T-helper 17 cell (primary cell): ENCODE data around the gene PAQR5. TPM values are rescaled to one million over a fixed set of nuclear protein-coding genes. Genes with fewer than 3 reads are reported as not detected.
"Not testable (repeated sequence)": the region's sequence is repeated elsewhere in the genome, so short reads cannot be mapped to it uniquely, and the experiment has no call there.

Source experiments
- ATAC-seq: fragments of 150-1000 bp; cut with Tn5 transposase; 2 replicates; pipeline ENCODE4 v1.10.0; 2021; ENCODE audit warnings: mild to moderate bottlenecking, moderate library complexity
- DNase-seq, 3 donors: peaks; one replicate each; pipeline versions ENCODE4 v3.0.0 to v3.0.0-alpha.2; 2020 to 2021
- H3K9me3 ChIP-seq: one replicate; pipeline ENCODE4 v1.7.0; 2013; ENCODE audit warnings: low read length, mild to moderate bottlenecking; ENCODE audit not compliant: control insufficient read depth, poor library complexity, severe bottlenecking
- H3K27ac Mint-ChIP-seq: one replicate; pipeline ENCODE4 v1.8.0; 2022; ENCODE audit warnings: mild to moderate bottlenecking, moderate library complexity, mixed read lengths
- H3K27me3 Mint-ChIP-seq: one replicate; pipeline ENCODE4 v1.8.0; 2022; ENCODE audit warnings: mixed read lengths
- H3K36me3 Mint-ChIP-seq: one replicate; pipeline ENCODE4 v1.8.0; 2022; ENCODE audit warnings: low read depth, mixed read lengths
- H3K4me1 Mint-ChIP-seq: one replicate; pipeline ENCODE4 v1.8.0; 2022; ENCODE audit warnings: mild to moderate bottlenecking, mixed read lengths
- H3K4me3 Mint-ChIP-seq: one replicate; pipeline ENCODE4 v1.8.0; 2022; ENCODE audit warnings: mild to moderate bottlenecking, moderate library complexity, mixed read lengths
- total RNA-seq, 4 donors: library from RNA in 2 of 4; stranded (reverse) in 2 of 4; gene quantifications; one replicate each; pipeline ENCODE4 v1.2.3 and lab custom pipeline; 2022 to 2026

Gene PAQR5
- total RNA-seq, 2 donors from 2014 or later, result not detected

DNA sequence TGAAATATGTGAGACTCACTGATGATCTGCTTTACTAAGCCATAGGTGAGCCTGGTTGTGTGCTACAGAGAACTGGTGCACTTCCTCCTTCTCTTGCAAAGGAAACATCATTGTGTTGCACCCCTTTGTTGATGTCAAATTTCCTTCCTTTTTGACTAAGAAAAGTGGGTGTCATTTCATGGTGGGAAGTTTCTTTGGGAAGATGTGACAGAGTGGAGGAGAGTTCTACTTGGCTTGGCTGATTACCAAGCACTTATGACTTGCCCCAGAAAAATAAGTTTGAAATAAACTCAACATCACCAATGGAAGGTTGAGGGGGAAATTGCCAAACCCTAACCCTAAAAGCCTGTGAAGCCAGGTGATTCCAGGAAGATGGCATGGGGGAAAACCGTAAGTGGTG is 61.9 kb downstream of the PAQR5 start:
- Mint-ChIP-seq H3K4me3 (no peak overlapping the region), H3K4me1 (no peaks in the 10 kb centered on the region), H3K27ac (no peak overlapping the region), H3K27me3 (peaks cover 19% of the 10 kb centered on the region), H3K36me3 (no peaks in the 10 kb centered on the region)
- H3K9me3 ChIP-seq, result no peaks in the 10 kb centered on the region
- DNase-seq, result no peak
- no peak for ATAC-seq

DNA sequence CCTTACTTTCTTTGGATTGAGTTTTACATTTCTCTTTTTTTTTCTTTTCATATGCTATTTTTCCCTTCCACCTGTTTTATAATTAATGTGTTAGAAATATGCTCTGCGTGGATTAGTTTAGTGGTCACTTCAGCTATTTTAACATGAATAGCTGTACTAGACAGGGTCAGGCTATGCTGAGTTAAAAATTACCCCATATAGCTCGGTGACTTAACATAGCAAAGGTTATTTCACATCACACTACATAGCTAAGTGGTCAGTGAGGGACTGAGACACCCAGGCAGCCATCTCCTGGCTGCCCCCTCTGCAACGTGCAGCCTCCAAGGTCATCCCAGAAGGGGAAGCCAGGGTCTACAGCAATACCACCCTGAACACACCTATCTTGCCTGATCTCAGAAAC is 68.5 kb downstream of the PAQR5 start:
- Mint-ChIP-seq H3K36me3 (no peaks in the 10 kb centered on the region), H3K4me3 (no peak overlapping the region), H3K27me3 (peaks cover 16% of the 10 kb centered on the region), H3K4me1 (no peaks in the 10 kb centered on the region), H3K27ac (no peak overlapping the region)
- no peaks in the 10 kb centered on the region for H3K9me3 ChIP-seq
- no peak for DNase-seq
- no peak for ATAC-seq

DNA sequence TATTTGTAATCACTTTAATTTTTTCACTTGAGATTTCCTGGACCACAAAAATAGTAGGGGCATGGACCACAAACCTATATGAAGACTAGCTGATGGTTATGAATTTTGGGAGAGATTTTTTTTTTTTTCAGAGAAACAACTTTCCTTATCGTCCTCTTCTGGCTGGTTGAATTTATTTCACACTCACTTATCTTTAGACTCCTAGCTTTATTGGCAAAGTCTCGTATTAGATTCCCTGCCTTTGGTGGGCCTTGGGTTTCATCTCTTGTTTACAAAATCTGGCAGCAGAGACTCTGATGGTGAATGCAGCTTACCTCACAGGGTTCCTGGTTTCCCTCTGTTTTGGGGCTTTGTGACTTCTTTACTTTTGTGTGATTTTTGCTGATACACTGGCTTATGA is 70.9 kb downstream of the PAQR5 start:
- no peaks in the 10 kb centered on the region for H3K36me3 Mint-ChIP-seq
- H3K4me3 Mint-ChIP-seq, result no peak overlapping the region
- no peaks in the 10 kb centered on the region for H3K9me3 ChIP-seq
- H3K4me1 Mint-ChIP-seq, result no peaks in the 10 kb centered on the region
- H3K27me3 Mint-ChIP-seq, result peaks cover 25% of the 10 kb centered on the region
- H3K27ac Mint-ChIP-seq, result no peak overlapping the region
- no peak for ATAC-seq
- DNase-seq, result no peak

DNA sequence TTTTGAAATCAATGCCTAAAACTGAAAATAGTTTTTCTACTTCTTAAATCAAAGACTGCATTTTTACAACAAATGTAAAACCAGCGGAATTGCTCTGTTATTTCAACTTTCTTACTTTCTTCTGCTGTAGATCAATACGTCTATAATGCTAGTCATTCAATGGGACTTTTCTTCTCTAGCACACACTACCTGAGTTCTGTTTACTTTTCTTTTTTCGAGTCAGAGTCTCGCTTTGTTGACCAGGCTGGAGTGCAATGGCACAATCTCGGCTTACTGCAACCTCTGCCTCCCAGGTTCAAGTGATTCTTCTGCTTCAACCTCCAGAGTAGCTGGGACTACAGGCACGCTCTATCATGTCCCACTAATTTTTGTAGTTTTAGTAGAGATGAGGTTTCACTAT is 74.7 kb downstream of the PAQR5 start:
- no peaks in the 10 kb centered on the region for H3K36me3 Mint-ChIP-seq
- no peaks in the 10 kb centered on the region for H3K4me1 Mint-ChIP-seq
- peaks cover 39% of the 10 kb centered on the region for H3K27me3 Mint-ChIP-seq

DNA sequence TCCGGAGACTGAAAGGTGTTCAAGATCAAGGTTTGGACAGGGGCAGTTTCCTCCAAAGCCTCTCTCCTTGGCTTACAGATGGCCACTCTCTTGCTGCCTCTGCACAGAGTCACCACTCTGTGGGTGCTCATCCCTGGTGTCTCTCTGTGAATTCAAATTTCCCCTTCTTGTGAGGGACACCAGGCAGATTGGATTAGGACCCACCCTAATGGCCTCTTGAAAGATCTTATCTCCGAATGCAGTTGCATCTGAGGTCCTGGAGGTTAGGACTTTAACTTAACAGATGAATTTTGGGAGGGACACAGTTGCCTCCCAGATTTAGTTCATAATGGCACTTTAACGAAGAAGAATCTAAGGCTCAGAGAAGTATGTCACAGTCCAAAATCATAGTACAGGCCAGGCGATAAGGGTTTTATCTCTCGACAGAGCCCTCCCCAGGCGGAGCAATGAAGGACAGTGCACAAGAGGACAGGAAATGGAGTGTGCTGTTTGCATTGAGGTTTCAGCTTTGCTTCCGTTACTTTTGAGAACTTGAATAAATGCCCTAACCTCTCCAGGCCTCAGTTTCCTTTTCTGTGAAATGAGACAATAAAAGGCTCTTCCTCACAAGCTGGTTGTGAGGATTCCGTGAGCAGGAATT is 76.6 kb downstream of the PAQR5 start:
- ATAC-seq, result no peak

More for the DNA sequence above, 74.7 kb downstream of the PAQR5 start:
- DNase-seq (no peak), ATAC-seq (no peak)
- H3K9me3 ChIP-seq, result no peaks in the 10 kb centered on the region
- H3K27ac Mint-ChIP-seq, result no peak overlapping the region
- no peak overlapping the region for H3K4me3 Mint-ChIP-seq

DNA sequence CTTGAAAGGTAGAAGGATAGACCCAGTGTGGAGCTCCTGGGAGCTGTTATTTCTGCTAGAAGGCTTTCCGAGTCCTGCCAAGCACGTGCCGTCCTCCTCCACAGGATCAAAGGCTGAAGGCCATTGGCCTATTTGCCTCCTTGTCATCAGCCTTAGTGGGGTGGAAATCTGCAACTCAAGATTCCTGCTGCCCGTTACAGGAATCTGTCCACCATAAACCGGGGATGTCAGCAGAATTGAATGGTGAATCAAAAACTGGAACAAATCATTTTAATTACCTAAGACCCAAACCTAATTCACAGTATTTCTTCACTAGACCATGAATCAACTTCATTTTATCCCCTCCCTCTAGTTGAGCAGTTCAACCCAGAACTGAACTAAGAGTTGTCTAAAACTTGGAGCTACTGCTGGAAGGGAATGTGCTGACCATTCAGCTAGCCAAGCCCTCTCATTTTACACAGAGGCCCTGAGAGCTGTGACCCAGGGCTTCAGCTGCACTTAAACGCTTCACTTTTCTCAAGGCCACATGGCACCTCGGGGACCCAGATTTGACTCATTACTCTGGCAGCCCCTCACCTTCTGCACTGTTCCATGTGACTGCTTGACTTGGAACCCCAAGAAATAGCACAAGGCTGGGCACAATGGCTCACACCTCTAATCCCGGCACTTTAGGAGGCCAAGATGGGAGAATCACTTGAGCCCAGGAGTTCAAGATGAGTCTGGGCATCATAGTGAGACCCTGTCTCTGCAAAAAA is 78.7 kb downstream of the PAQR5 start:
- Mint-ChIP-seq H3K4me3 (no peak overlapping the region), H3K27ac (no peak overlapping the region), H3K36me3 (no peaks in the 10 kb centered on the region), H3K4me1 (peaks cover 5% of the 10 kb centered on the region), H3K27me3 (peaks cover 64% of the 10 kb centered on the region)
- DNase-seq (no peak), ATAC-seq (no peak)
- H3K9me3 ChIP-seq, result no peaks in the 10 kb centered on the region

More for the DNA sequence above, 76.6 kb downstream of the PAQR5 start:
- Mint-ChIP-seq H3K4me3 (no peak overlapping the region), H3K4me1 (no peaks in the 10 kb centered on the region), H3K27ac (no peak overlapping the region), H3K27me3 (peaks cover 49% of the 10 kb centered on the region), H3K36me3 (no peaks in the 10 kb centered on the region)
- H3K9me3 ChIP-seq, result no peaks in the 10 kb centered on the region
- DNase-seq, result no peak

DNA sequence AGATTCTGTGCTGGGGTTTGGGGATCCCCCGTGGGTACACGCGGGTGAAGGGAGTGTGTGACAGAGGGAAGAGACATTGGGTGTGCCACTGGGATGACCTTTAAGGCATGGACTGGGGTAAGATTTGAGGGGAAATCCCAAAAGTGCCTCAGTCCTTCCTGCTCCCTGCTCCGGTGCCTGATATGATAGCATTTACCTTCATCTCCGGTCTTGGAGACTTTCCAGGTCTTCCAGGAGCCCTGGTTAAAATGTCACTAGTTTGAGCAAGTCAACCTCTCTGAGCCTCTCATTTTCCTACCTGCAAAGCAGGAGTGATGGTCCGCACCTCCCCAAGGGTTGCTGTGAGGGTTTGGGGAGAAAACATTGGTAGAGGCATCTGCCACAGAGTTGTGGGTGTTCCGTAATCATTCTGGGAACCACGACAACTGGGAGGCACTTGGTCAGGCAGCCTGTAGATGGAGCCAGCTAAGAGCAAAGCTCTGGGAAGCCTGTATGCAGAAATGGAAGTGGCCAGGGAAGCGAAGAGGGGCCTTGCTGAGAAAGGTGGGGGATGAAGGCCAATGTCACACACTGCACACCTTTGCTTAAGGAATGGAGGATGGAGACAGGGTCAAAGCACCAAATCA is 81.5 kb downstream of the PAQR5 start:
- Mint-ChIP-seq H3K4me3 (no peak overlapping the region), H3K27ac (no peak overlapping the region), H3K4me1 (peaks cover 5% of the 10 kb centered on the region), H3K36me3 (no peaks in the 10 kb centered on the region), H3K27me3 (peaks cover 41% of the 10 kb centered on the region)
- ATAC-seq (no peak), DNase-seq (no peak)
- H3K9me3 ChIP-seq, result no peaks in the 10 kb centered on the region

DNA sequence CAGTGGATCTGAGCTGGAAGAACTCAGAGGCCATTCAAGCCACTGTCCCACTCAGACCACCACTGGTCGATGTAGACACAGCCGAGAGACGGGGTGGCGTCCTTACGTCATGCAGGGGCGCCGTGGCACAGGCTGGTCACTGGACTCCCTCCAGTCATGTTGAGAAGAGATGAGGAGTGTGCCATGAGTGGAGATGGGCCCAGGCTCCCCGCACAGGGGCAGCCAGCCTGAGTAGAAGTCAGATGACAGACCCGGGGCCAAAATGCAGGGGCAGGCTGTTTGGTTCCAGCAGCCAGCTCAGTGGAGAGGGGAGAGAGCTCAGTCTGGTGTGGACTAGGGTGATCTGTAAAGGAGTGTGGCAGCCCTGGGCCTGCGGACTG is 82.0 kb downstream of the PAQR5 start:
- Mint-ChIP-seq H3K4me3 (no peak overlapping the region), H3K27ac (no peak overlapping the region), H3K27me3 (peaks cover 39% of the 10 kb centered on the region), H3K36me3 (no peaks in the 10 kb centered on the region), H3K4me1 (peaks cover 5% of the 10 kb centered on the region)
- ATAC-seq (no peak), DNase-seq (no peak)
- no peaks in the 10 kb centered on the region for H3K9me3 ChIP-seq

DNA sequence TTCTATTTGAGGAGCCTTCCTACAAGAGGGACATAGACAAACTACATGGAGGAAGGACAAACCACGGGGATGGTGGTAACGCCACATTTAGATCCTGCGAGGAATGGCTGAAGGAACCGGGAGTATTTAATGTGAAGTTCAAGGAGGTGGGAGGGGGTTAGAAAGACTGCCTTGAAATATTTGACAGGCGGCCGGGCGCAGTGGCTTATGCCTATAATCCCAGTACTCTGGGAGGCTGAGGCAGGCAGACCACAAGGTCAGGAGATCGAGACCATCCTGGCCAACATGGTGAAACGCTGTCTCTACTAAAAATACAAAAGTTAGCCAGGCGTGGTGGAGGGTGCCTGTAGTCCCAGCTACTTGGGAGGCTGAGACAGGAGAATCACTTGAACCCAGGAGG is 83.5 kb downstream of the PAQR5 start:
- ATAC-seq, H3K9me3 ChIP-seq, H3K36me3 Mint-ChIP-seq, H3K4me1 Mint-ChIP-seq, H3K4me3 Mint-ChIP-seq, DNase-seq, H3K27ac Mint-ChIP-seq: not testable (repeated sequence)
- H3K27me3 Mint-ChIP-seq, result peaks cover 32% of the 10 kb centered on the region

DNA sequence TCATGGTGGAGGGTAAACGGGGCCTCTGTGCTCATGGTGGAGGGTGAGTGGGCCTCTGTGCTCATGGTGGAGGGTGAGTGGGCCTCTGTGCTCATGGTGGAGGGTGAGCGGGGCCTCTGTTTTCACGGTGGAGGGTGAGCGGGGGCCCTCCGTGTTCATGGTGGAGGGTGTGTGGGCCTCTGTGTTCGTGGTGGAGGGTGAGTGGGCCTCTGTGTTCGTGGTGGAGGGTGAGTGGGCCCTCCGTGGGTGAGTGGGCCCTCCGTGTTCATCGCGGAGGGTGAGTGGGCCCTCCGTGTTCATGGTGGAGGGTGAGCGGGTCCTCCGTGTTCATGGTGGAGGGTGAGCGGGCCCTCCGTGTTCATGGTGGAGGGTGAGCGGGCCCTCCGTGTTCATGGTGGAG is 85.4 kb downstream of the PAQR5 start:
- peaks cover 22% of the 10 kb centered on the region for H3K27me3 Mint-ChIP-seq
- H3K36me3 Mint-ChIP-seq, ATAC-seq, H3K27ac Mint-ChIP-seq, H3K4me3 Mint-ChIP-seq, DNase-seq, H3K4me1 Mint-ChIP-seq, H3K9me3 ChIP-seq: not testable (repeated sequence)

DNA sequence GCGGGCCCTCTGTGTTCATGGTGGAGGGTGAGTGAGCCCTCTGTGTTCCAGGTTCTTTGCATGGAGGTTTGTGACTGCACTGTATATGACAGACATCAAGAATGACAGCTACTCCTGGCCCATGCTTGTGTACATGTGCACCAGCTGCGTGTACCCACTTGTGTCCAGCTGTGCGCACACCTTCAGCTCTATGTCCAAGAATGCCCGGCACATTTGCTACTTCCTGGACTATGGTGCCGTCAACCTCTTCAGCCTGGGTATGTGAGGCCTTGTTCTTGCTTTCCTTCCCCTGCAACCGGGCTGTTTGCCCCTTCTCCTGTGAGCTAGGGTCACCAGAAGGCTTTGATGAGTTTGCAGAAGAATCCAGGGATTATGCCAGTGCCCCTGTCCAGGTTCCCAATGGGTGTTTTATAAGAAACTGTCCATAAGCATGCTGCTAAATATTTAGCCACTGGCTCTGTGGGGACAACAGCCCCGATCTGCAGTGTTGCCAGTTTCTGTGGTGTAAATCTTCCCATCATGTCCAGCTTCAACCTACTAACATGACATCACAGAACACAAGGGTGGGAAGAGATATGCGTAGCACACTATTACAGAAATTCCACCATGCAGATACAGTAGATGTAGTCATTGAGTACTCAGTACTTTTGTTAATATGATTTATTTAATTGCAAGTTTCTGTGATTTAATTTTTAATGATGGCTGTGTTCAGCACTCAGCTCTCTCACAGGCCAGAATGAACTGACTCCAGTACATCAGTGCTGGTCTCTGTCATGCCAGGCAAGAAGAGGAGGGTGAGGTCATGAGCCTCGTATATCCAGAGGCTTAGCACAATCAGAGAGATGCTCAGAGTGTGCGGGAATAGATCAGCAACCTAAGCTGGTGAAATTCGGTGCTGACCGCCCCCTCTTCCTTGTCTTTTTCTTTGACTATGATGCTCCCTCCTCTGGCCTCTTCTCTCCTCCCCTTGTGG is 86.2 kb downstream of the PAQR5 start:
- H3K27me3 Mint-ChIP-seq, result peaks cover 19% of the 10 kb centered on the region
- peaks cover 5% of the 10 kb centered on the region for H3K4me1 Mint-ChIP-seq
- H3K27ac Mint-ChIP-seq, result no peak overlapping the region

DNA sequence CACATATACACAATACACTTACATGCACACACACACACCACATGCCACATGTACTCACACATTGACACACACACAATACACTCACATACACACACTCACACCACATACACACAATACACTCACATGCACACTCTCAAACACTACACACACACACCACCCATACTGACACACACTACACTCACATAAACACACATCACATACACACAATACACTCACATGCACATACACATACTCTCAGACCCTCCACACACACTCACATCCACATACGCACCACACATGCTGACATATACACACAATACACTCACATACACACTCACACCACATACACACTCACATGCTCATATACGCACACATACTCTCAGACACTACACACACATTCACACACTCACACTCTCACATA is 87.1 kb downstream of the PAQR5 start:
- H3K4me3 Mint-ChIP-seq, result no peak overlapping the region
- no peaks in the 10 kb centered on the region for H3K36me3 Mint-ChIP-seq
- H3K4me1 Mint-ChIP-seq, result peaks cover 5% of the 10 kb centered on the region
- H3K27ac Mint-ChIP-seq, result no peak overlapping the region
- DNase-seq (no peak), ATAC-seq (no peak)
- peaks cover 10% of the 10 kb centered on the region for H3K27me3 Mint-ChIP-seq
- H3K9me3 ChIP-seq, result no peaks in the 10 kb centered on the region

More for the DNA sequence above, 86.2 kb downstream of the PAQR5 start:
- ATAC-seq (no peak), DNase-seq (no peak)
- Mint-ChIP-seq H3K4me3 (no peak overlapping the region), H3K36me3 (no peaks in the 10 kb centered on the region)
- no peaks in the 10 kb centered on the region for H3K9me3 ChIP-seq

DNA sequence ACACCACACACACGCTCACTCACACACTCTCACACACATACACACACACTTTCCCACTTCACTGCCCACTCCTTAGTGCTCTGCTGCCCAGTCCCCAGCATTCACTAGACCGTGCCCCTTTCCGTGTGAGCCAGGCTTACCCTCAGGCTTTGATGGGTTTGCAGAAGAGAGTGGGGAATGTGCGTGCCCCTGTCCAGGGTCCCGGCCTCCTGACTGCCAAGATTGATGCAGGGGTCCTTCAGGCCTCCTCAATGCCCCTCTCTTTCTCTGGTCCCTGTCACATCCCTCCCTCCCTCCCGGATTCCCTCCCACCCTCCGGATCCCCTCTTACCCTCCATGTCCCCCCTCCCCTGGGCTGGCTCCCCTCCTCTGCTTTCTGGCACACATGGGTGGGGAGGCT is 87.6 kb downstream of the PAQR5 start:
- H3K36me3 Mint-ChIP-seq, result no peaks in the 10 kb centered on the region
- no peak overlapping the region for H3K27ac Mint-ChIP-seq
- peaks cover 5% of the 10 kb centered on the region for H3K4me1 Mint-ChIP-seq
- H3K9me3 ChIP-seq, result no peaks in the 10 kb centered on the region
- H3K27me3 Mint-ChIP-seq, result peaks cover 9% of the 10 kb centered on the region
- ATAC-seq (no peak), DNase-seq (no peak)
- no peak overlapping the region for H3K4me3 Mint-ChIP-seq
